Measurements from ENCODE around the gene BCL6. TPM values are rescaled to one million over a fixed set of nuclear protein-coding genes. Genes with fewer than 3 reads are reported as not detected.

BCL6 gene
- 9.8 and 17.3 TPM in 2 replicates for total RNA-seq

DNA sequence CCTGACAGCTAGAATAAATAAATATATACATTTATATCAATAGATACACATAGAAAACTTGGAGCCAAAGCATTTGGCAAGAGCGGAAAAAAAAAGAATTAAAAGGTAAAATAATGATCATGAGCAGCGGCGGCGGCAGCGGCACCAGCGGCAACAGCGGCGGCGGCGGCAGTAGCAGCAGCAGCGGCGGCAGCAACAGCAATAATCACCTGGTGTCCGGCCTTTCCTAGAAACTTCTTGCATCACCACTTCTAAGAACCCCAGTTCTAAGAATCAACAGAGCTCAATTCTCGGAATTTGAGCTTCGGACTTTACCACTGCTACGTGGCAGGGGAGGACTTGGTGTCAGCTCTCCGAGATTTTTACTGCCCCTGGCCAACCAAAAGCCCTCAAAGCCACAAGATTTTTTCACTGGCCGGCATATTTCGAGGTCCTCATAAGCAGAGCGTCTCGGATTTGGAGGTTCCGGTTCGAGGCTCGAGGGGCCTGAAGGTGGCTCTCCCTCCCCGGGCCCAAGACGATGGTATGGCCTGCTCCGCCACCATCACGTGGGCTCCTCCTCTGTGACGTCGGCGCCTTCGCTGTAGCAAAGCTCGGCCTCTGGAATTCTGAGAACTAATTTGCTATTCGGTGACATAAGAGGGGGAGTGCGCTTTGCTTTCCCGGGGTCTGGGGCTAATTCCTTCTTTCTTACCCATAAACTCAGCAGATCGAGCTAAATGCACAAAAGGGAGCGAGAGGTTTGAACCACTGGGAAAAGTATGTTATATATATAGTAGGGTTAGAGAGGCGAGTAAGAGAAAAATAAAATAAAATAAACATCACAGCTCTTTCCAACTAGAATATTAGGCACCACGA lies at the start of gene BCL6:
Gene BCL6, minus strand, starts transcription at position 268 of the 858 bp plus-strand sequence. CDS start 11,775 bp downstream, outside the sequence.

GRCh38 chr3:187702507-187703033 lies 42.7 kb downstream of the BCL6 start, which contains the start of gene RTP2:
Gene RTP2 (minus strand): TSS chr3:187702557. CDS start chr3:187702128, 429 bp downstream.

Other genes with a start within 250 kb of the BCL6 start
- gene SST, start 75.1 kb downstream of the BCL6 start, total RNA-seq, result not detected in 2 replicates
- gene RTP2, start 42.9 kb downstream of the BCL6 start, total RNA-seq, result not detected in 2 replicates

Measured in aortic smooth muscle cell (primary cell).